SK-N-SH (cell line): ENCODE results near the gene CEL. TPM values are rescaled to one million over a fixed set of nuclear protein-coding genes. Genes with fewer than 3 reads are reported as not detected.
"Not testable (repeated sequence)": the region's sequence is repeated elsewhere in the genome, so short reads cannot be mapped to it uniquely, and the experiment has no call there.

Experiments used
- CTCF ChIA-PET: fragments of 300-600, 350-600 bp; formaldehyde crosslinking; extraction: SDS; loops from one replicate; lab custom pipeline; 2021; lab: Yijun Ruan, JAX
- POLR2A ChIA-PET: fragments of 350-600 bp; sonication (Branson Sonifier 250); formaldehyde crosslinking; extraction: SDS; loops from one replicate; lab custom pipeline; 2020; ENCODE audit warnings: antibody characterized with exemption, inconsistent platforms; lab: Yijun Ruan, JAX
- DNase-seq: peaks from one replicate; pipeline ENCODE4 v3.0.0; 2012
- H2AFZ ChIP-seq: fragments of 200-600 bp; sonication (generic); 2 replicates; pipeline ENCODE4 v1.8.1; 2016; ENCODE audit warnings: antibody characterized with exemption, mild to moderate bottlenecking, low read depth
- H3F3A ChIP-seq: fragments of 200-600 bp; sonication (generic); replicated peaks from 2 replicates; pipeline ENCODE3; 2016; ENCODE audit warnings: antibody characterized with exemption, mild to moderate bottlenecking; ENCODE audit not compliant: insufficient read depth
- H3K27ac ChIP-seq, 2 experiments: fragments of 200-500 bp in 1 of 2; fragments of 200-600 bp in 1 of 2; sonication (Bioruptor generic) in 1 of 2; sonication (generic), shearing (Covaris generic) in 1 of 2; 2 replicates each; pipeline versions ENCODE4 v1.5.1 to v1.6.1; 2014 to 2016; ENCODE audit warnings: low read depth in 2 of 2, inconsistent platforms in 1 of 2, low read length in 1 of 2, mild to moderate bottlenecking in 1 of 2, mixed read lengths in 1 of 2
- H3K27me3 ChIP-seq: fragments of 200-600 bp; sonication (generic), shearing (Covaris generic); 2 replicates; pipeline ENCODE4 v1.6.1; 2016; ENCODE audit warnings: mixed run types; ENCODE audit not compliant: insufficient read depth
- H3K36me3 ChIP-seq, 2 experiments: fragments of 200-500 bp in 1 of 2; fragments of 200-600 bp in 1 of 2; sonication (Bioruptor generic) in 1 of 2; sonication (generic) in 1 of 2; replicated peaks in 1 of 2; 2 replicates each; pipeline versions ENCODE3 to v1.5.1; 2014 to 2016; ENCODE audit warnings: low read length in 1 of 2, mild to moderate bottlenecking in 1 of 2; ENCODE audit not compliant: insufficient read depth in 2 of 2, control insufficient read depth in 1 of 2
- H3K4me1 ChIP-seq, 2 experiments: fragments of 200-500 bp in 1 of 2; fragments of 200-600 bp in 1 of 2; sonication (Bioruptor generic) in 1 of 2; sonication (generic), shearing (Covaris generic) in 1 of 2; 2 replicates each; pipeline versions ENCODE4 v1.5.1 to v1.6.1; 2014 to 2016; ENCODE audit warnings: low read depth in 1 of 2, low read length in 1 of 2, mixed run types in 1 of 2; ENCODE audit not compliant: insufficient read depth in 2 of 2, control insufficient read depth in 1 of 2
- H3K4me2 ChIP-seq: fragments of 200-600 bp; sonication (generic), shearing (Covaris generic); 2 replicates; pipeline ENCODE4 v1.6.1; 2017; ENCODE audit warnings: mixed run types
- H3K4me3 ChIP-seq, 2 experiments: fragments of 200-500 bp in 1 of 2; fragments of 200-600 bp in 1 of 2; sonication (Bioruptor generic) in 1 of 2; sonication (generic), shearing (Covaris generic) in 1 of 2; 2 replicates each; pipeline versions ENCODE4 v1.5.1 to v1.8.1; 2014 to 2016; ENCODE audit warnings: low read depth in 2 of 2, inconsistent platforms in 1 of 2, low read length in 1 of 2, mild to moderate bottlenecking in 1 of 2, mixed read lengths in 1 of 2, moderate library complexity in 1 of 2
- H3K79me2 ChIP-seq: fragments of 200-600 bp; sonication (generic); 2 replicates; pipeline ENCODE4 v1.8.1; 2017; ENCODE audit warnings: mild to moderate bottlenecking; ENCODE audit not compliant: insufficient read depth
- H3K9ac ChIP-seq: fragments of 200-600 bp; sonication (generic); 2 replicates; pipeline ENCODE4 v1.6.1; 2017; ENCODE audit warnings: mixed run types
- H3K9me2 ChIP-seq: fragments of 200-600 bp; sonication (generic); 2 replicates; pipeline ENCODE4 v1.6.1; 2017; ENCODE audit warnings: mixed run types
- H3K9me3 ChIP-seq: fragments of 200-600 bp; sonication (generic); 2 replicates; pipeline ENCODE4 v1.6.1; 2017; ENCODE audit warnings: mixed run types, mild to moderate bottlenecking, moderate library complexity
- H4K20me1 ChIP-seq: fragments of 200-600 bp; sonication (generic); 2 replicates; pipeline ENCODE4 v1.6.1; 2017; ENCODE audit warnings: mild to moderate bottlenecking, mixed run types; ENCODE audit not compliant: insufficient read depth
- ELF1 ChIP-seq: IDR thresholded peaks from 2 replicates; pipeline ENCODE4 v1.4.0; 2012
- EP300 ChIP-seq, 2 experiments: IDR thresholded peaks; 2 replicates each; pipeline versions ENCODE4 v1.4.0 to v1.6.1; 2012; ENCODE audit warnings: borderline replicate concordance in 1 of 2, low read depth in 1 of 2, low read length in 1 of 2
- FOSL2 ChIP-seq: IDR thresholded peaks from 2 replicates; pipeline ENCODE4 v1.4.0; 2012; ENCODE audit warnings: low read depth, mild to moderate bottlenecking, moderate library complexity, borderline replicate concordance
- FOXJ3 ChIP-seq: sonication (generic); formaldehyde crosslinking; IDR thresholded peaks from 2 replicates; pipeline ENCODE4 v1.5.1; 2020; ENCODE audit warnings: mild to moderate bottlenecking, missing genetic modification reagents
- MAX ChIP-seq: IDR thresholded peaks from 2 replicates; pipeline ENCODE4 v1.4.0; 2012; ENCODE audit warnings: low read depth
- RAD21 ChIP-seq: IDR thresholded peaks from 2 replicates; pipeline ENCODE4 v1.6.1; 2012; ENCODE audit warnings: mild to moderate bottlenecking, low read length
- RCOR1 ChIP-seq: fragments of 150-350 bp; IDR thresholded peaks from 2 replicates; pipeline ENCODE4 v1.6.1; 2017; ENCODE audit warnings: antibody characterized with exemption, low read length
- RFX5 ChIP-seq: IDR thresholded peaks from 2 replicates; pipeline ENCODE4 v1.6.1; 2012; ENCODE audit warnings: mild to moderate bottlenecking, improper control_type of control experiment, low read length
- SIN3A ChIP-seq: IDR thresholded peaks from 2 replicates; pipeline ENCODE4 v1.6.1; 2012; ENCODE audit warnings: low read depth, mild to moderate bottlenecking, low read length, moderate library complexity, borderline replicate concordance
- TAF1 ChIP-seq: IDR thresholded peaks from 2 replicates; pipeline ENCODE4 v1.6.1; 2012; ENCODE audit warnings: low read depth, mild to moderate bottlenecking, low read length, moderate library complexity, borderline replicate concordance
- TCF12 ChIP-seq: IDR thresholded peaks from 2 replicates; pipeline ENCODE4 v1.4.0; 2012
- WGBS: methylation state at CpG from one replicate; pipeline ENCODE4 v1.1.6; 2017; ENCODE audit warnings: low lambda C conversion rate; 5-methylcytosine and 5-hydroxymethylcytosine counted together
- polyA plus RNA-seq, 3 experiments: library from polyadenylated mRNA; depleted of rRNA; stranded (reverse); fragments of >200 nt; gene quantifications; 2 replicates each; pipeline ENCODE4 v1.2.3, GENCODE V29; 2012

The CEL gene
- polyA plus RNA-seq, 1 of the 3 experiments (the other 2 are of a cell fraction), result 0.87 TPM

- H3K4me2 ChIP-seq, result no peak overlapping the region
- peaks cover 0 to 14% of the 10 kb centered on the region in 2 experiments; a peak in 2 of 4 replicates for H3K4me1 ChIP-seq
- CTCF ChIA-PET, result interaction anchor here (0.9 kb wide), 1 partner anchor 73 kb away, joined by 4 read pairs; no protein-coding TSS in a partner anchor
- no peak overlapping the region for H3K27ac ChIP-seq
- WGBS, result 77% methylated on average over 9 of the region's 33 CpGs
- H3K27me3 ChIP-seq, result no peaks in the 10 kb centered on the region
- no peak overlapping the region for H3K4me3 ChIP-seq
- no peak overlapping the region for H2AFZ ChIP-seq
- no peak overlapping the region for H3K9ac ChIP-seq
- H3K79me2 ChIP-seq, result no peaks in the 10 kb centered on the region
- H3K36me3 ChIP-seq, result no peaks in the 10 kb centered on the region
- no peaks in the 10 kb centered on the region for H4K20me1 ChIP-seq
- POLR2A ChIA-PET, result no interaction called here
- H3K9me3 ChIP-seq, result no peaks in the 10 kb centered on the region
- DNase-seq, result peak; percentile 12
- H3K9me2 ChIP-seq, result no peaks in the 10 kb centered on the region
- TF ChIP-seq FOXJ3 (CRISPR knock-in tag) (no peak), SIN3A (no peak), EP300 (IDR thresholded peaks at IDR 0.05; ENCODE audit: borderline replicate concordance in 1 of 2, low read depth in 1 of 2, low read length in 1 of 2) (no peak), RAD21 (no peak), RFX5 (no peak), MAX (no peak), TAF1 (no peak), FOSL2 (no peak), TCF12 (no peak), RCOR1 (no peak), ELF1 (no peak)
- TF ChIP-seq, all 33 proteins: peak for 0
- H3F3A ChIP-seq, result peaks cover 14% of the 10 kb centered on the region
Measured at GRCh38 chr9:133071484-133072150, 9.8 kb downstream of the CEL start.

- DNase-seq, H4K20me1 ChIP-seq, H3K9me2 ChIP-seq, POLR2A ChIA-PET, H3K4me2 ChIP-seq, H3K27ac ChIP-seq, H3K4me3 ChIP-seq, H3K27me3 ChIP-seq, H3K9ac ChIP-seq, H3K9me3 ChIP-seq, H3K36me3 ChIP-seq, H3K79me2 ChIP-seq, H2AFZ ChIP-seq: not testable (repeated sequence)
- WGBS, result 96% methylated on average over 5 of the region's 5 CpGs
- Histone ChIP-seq H3K4me1 (peaks cover 0 to 16% of the 10 kb centered on the region in 2 experiments; a peak in 2 of 4 replicates), H3F3A (peaks cover 14% of the 10 kb centered on the region)
- CTCF ChIA-PET, result interaction anchor here (0.9 kb wide), 1 partner anchor 72 kb away, joined by 4 read pairs; no protein-coding TSS in a partner anchor
Measured at GRCh38 chr9:133072210-133072609, 10.4 kb downstream of the CEL start.
